Central memory CD4-positive, alpha-beta T cell (primary cell): ENCODE data around the gene CACNA1I.

ENCODE experiments used
- DNase-seq: peaks from one replicate; pipeline ENCODE4 v3.0.0; 2022

The CACNA1I gene

GRCh38 chr22:39627208-39627607 is 56.7 kb downstream of the CACNA1I start:
- no peak for DNase-seq

- no peak for DNase-seq
Observed at GRCh38 chr22:39627865-39628562, 57.5 kb downstream of the CACNA1I start.

GRCh38 chr22:39628563-39629080 is 58.1 kb downstream of the CACNA1I start:
- DNase-seq: no peak

- no peak for DNase-seq
Observed at GRCh38 chr22:39629851-39630250, 59.3 kb downstream of the CACNA1I start.

- no peak for DNase-seq
Observed at GRCh38 chr22:39630721-39631120, 60.2 kb downstream of the CACNA1I start.

GRCh38 chr22:39631381-39632286 is 61.1 kb downstream of the CACNA1I start:
- no peak for DNase-seq

GRCh38 chr22:39634530-39635405 is 64.2 kb downstream of the CACNA1I start:
- DNase-seq: no peak

- no peak for DNase-seq
Observed at GRCh38 chr22:39635719-39636118, 65.2 kb downstream of the CACNA1I start.

GRCh38 chr22:39638958-39639357 is 68.4 kb downstream of the CACNA1I start:
- DNase-seq: no peak

- DNase-seq: no peak
Observed at GRCh38 chr22:39641660-39642310, 71.2 kb downstream of the CACNA1I start.

- no peak for DNase-seq
Observed at GRCh38 chr22:39643311-39644083, 72.9 kb downstream of the CACNA1I start.

- DNase-seq: no peak
Observed at GRCh38 chr22:39645532-39645931, 75.0 kb downstream of the CACNA1I start.

GRCh38 chr22:39646398-39647063 is 76.0 kb downstream of the CACNA1I start:
- no peak for DNase-seq

GRCh38 chr22:39647836-39648629 is 77.5 kb downstream of the CACNA1I start:
- no peak for DNase-seq

GRCh38 chr22:39648630-39648950 is 78.0 kb downstream of the CACNA1I start:
- no peak for DNase-seq

- no peak for DNase-seq
Observed at GRCh38 chr22:39649500-39650089, 79.0 kb downstream of the CACNA1I start.

GRCh38 chr22:39651053-39651996 is 80.8 kb downstream of the CACNA1I start:
- DNase-seq: no peak

GRCh38 chr22:39652990-39653786 is 82.6 kb downstream of the CACNA1I start:
- no peak for DNase-seq
